Lung (tissue), 12 donors: Measurements from ENCODE around the gene WASF2. TPM values are rescaled to one million over a fixed set of nuclear protein-coding genes. Genes with fewer than 3 reads are reported as not detected.

Experiments used
- ATAC-seq: fragments of 200-7000 bp; cut with Tn5 transposase; one replicate; pipeline ENCODE4 v1.9.1; 2020; ENCODE audit warnings: moderate number of reproducible peaks; ENCODE audit not compliant: insufficient read depth, low FRiP score
- DNase-seq, 3 donors: peaks; one replicate each; pipeline ENCODE4 v3.0.0-alpha.2; 2013 to 2017
- H3K27ac ChIP-seq, 2 donors: one replicate each; pipeline ENCODE4 v1.5.1; 2013; ENCODE audit warnings: mild to moderate bottlenecking in 2 of 2, moderate library complexity in 2 of 2, control low read depth in 1 of 2, inconsistent platforms in 1 of 2, low read depth in 1 of 2, low read length in 1 of 2
- H3K27me3 ChIP-seq, 3 donors: one replicate each; pipeline ENCODE4 v1.5.1; 2013; ENCODE audit warnings: low read length in 2 of 3; ENCODE audit not compliant: control insufficient read depth in 3 of 3, insufficient read depth in 3 of 3
- H3K36me3 ChIP-seq, 4 donors: one replicate each; pipeline ENCODE4 v1.5.1; 2013; ENCODE audit warnings: low read length in 4 of 4, mild to moderate bottlenecking in 1 of 4, moderate library complexity in 1 of 4; ENCODE audit not compliant: control insufficient read depth in 4 of 4, insufficient read depth in 4 of 4
- H3K4me1 ChIP-seq, 5 donors: one replicate each; pipeline ENCODE4 v1.5.1; 2013; ENCODE audit warnings: low read length in 5 of 5, mild to moderate bottlenecking in 2 of 5, moderate library complexity in 1 of 5; ENCODE audit not compliant: control insufficient read depth in 5 of 5, insufficient read depth in 5 of 5
- H3K4me3 ChIP-seq: one replicate; pipeline ENCODE4 v1.5.1; 2013; ENCODE audit warnings: mild to moderate bottlenecking, control low read depth, moderate library complexity
- H3K9ac ChIP-seq, 2 donors: one replicate each; pipeline ENCODE4 v1.5.1; 2013; ENCODE audit warnings: low read length in 2 of 2, control low read depth in 1 of 2; ENCODE audit not compliant: insufficient read depth in 1 of 2
- H3K9me3 ChIP-seq, 4 donors: one replicate each; pipeline ENCODE4 v1.5.1; 2013; ENCODE audit warnings: low read length in 3 of 4, mild to moderate bottlenecking in 1 of 4, moderate library complexity in 1 of 4; ENCODE audit not compliant: control insufficient read depth in 4 of 4, insufficient read depth in 3 of 4
- CTCF ChIP-seq: IDR thresholded peaks from 2 replicates; pipeline ENCODE4 v1.5.1; 2012; ENCODE audit warnings: mild to moderate bottlenecking; ENCODE audit errors: control extremely low read depth, extremely low read depth
- WGBS, 2 donors: extraction: QIAGEN DNeasy Blood & Tissue Kit; methylation state at CpG; one replicate each; pipeline ENCODE4 v1.1.7; 2013; 5-methylcytosine and 5-hydroxymethylcytosine counted together
- polyA plus RNA-seq, 2 donors: library from polyadenylated mRNA; stranded (reverse); fragments of 200-250 nt; gene quantifications; one replicate each; pipeline ENCODE4 v1.2.1, GENCODE V29; 2013
- total RNA-seq, 2 donors: library from RNA; depleted of rRNA in 1 of 2; stranded (reverse); fragments of >200 nt in 1 of 2; gene quantifications; one replicate each; pipeline ENCODE4 v1.2.1, GENCODE V29; 2014 to 2021
- donor health status: control.
- donor health status: control.
- donor health status: Bipolar disorder and iron deficiency.
- donor health status: healthy.
- donor health status: DM: yes; HTN: yes; CAD: no.

Gene WASF2
- total and polyA plus RNA-seq, 4 donors: 27.3 to 136 (median 49.5) TPM

GRCh38 chr1:27395441-27396195 lies 94.3 kb downstream of the WASF2 start:
- Histone ChIP-seq H3K4me3 (no peak overlapping the region), H3K9ac (no peak overlapping the region), H3K27me3 (no peaks in the 10 kb centered on the region), H3K36me3 (no peaks in the 10 kb centered on the region), H3K4me1 (peaks cover 0 to 38% (median 30%) of the 10 kb centered on the region in 5 donors), H3K27ac (no peak overlapping the region), H3K9me3 (peaks cover 0 to 2% (median 0%) of the 10 kb centered on the region in 4 donors)
- ATAC-seq (peak; percentile 46), DNase-seq (peak; percentile 72 to 79 (median 73))
- TF ChIP-seq CTCF: peak; percentile 93
- WGBS, 2 donors: 8 to 10% methylated on average over 10 of the region's 10 CpGs

GRCh38 chr1:27394925-27395324 lies 95.0 kb downstream of the WASF2 start:
- Histone ChIP-seq H3K4me1 (peaks cover 0 to 31% (median 25%) of the 10 kb centered on the region in 5 donors), H3K9me3 (peaks cover 0 to 2% (median 0%) of the 10 kb centered on the region in 4 donors), H3K9ac (no peak overlapping the region), H3K27ac (no peak overlapping the region), H3K4me3 (no peak overlapping the region), H3K36me3 (no peaks in the 10 kb centered on the region), H3K27me3 (no peaks in the 10 kb centered on the region)
- 88 to 92% methylated on average over 1 of the region's 1 CpG for WGBS, 2 donors
- ATAC-seq: no peak
- no peak for TF ChIP-seq CTCF
- no peak for DNase-seq

- no peak for TF ChIP-seq CTCF
- 94 to 95% methylated on average over 9 of the region's 9 CpGs for WGBS, 2 donors
- ATAC-seq: no peak
These were observed 95.7 kb downstream of the WASF2 start for GRCh38 chr1:27394282-27394658.

More at GRCh38 chr1:27394282-27394658, 95.7 kb downstream of the WASF2 start:
- Histone ChIP-seq H3K9ac (no peak overlapping the region), H3K9me3 (peaks cover 0 to 2% (median 0%) of the 10 kb centered on the region in 4 donors), H3K27me3 (no peaks in the 10 kb centered on the region), H3K36me3 (no peaks in the 10 kb centered on the region), H3K4me1 (peaks cover 0 to 25% (median 19%) of the 10 kb centered on the region in 5 donors), H3K27ac (no peak overlapping the region), H3K4me3 (no peak overlapping the region)
- DNase-seq: no peak
